ENCODE measurements around the gene GNAT3. TPM values are rescaled to one million over a fixed set of nuclear protein-coding genes. Genes with fewer than 3 reads are reported as not detected.

The GNAT3 gene
- total and polyA plus RNA-seq, 4 donors = not detected

DNA sequence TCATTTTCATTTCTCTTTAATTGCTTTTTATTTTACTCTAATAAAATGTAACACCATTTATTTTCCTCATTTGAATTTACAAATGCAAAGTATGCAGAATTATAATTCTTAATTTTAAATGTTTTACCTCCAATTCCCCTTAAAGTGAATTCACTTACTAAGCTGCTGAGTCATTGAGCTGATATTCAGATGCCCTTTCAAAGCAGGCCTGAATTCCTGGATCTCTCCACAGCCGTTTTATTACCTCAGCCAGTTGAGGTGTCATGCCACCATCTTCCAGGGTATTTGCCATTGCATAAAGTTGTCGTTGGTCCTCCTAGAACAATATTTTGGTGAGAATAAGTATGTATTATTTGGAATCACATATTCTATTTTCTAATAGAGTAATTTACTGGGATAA, 33.2 kb downstream of the GNAT3 start (continued):
- TF ChIP-seq ZBTB33 (IDR thresholded peaks at IDR 0.05) (no peak), FOXA1 (IDR thresholded peaks at IDR 0.05) (no peak), RXRA (IDR thresholded peaks at IDR 0.05) (no peak), NR2F2 (IDR thresholded peaks at IDR 0.05) (no peak)

GRCh38 chr7:80476035-80476434, 35.8 kb downstream of the GNAT3 start:
- no peaks in the 10 kb centered on the region for H3K9me3 ChIP-seq (ENCODE audit: control insufficient read depth in 4 of 4, low read length in 3 of 4)
- H3K9ac ChIP-seq (ENCODE audit: low read depth in 1 of 2, low read length in 2 of 2) = no peak overlapping the region
- H3K4me1 ChIP-seq (ENCODE audit: control insufficient read depth in 4 of 4, insufficient read depth in 4 of 4, low read length in 3 of 4) = peaks cover 0 to 4% (median 3%) of the 10 kb centered on the region in 4 donors
- H3K4me3 ChIP-seq (ENCODE audit: low read depth in 1 of 3, low read length in 3 of 3) = no peak overlapping the region
- TF ChIP-seq CTCF (IDR thresholded peaks at IDR 0.05; ENCODE audit: low read depth, low read length, missing input control) (no peak), REST (IDR thresholded peaks at IDR 0.05) (no peak), RXRA (IDR thresholded peaks at IDR 0.05) (no peak), HNF4G (IDR thresholded peaks at IDR 0.05) (no peak), GABPA (IDR thresholded peaks at IDR 0.05 in 1 of 2, conservative IDR thresholded peaks at IDR 0.05 in 1 of 2) (no peak), HNF4A (conservative IDR thresholded peaks at IDR 0.05) (no peak), JUND (IDR thresholded peaks at IDR 0.05) (no peak), FOXA1 (IDR thresholded peaks at IDR 0.05) (no peak), YY1 (IDR thresholded peaks at IDR 0.05) (no peak), RAD21 (IDR thresholded peaks at IDR 0.05) (no peak), ZBTB33 (IDR thresholded peaks at IDR 0.05) (no peak), TAF1 (conservative IDR thresholded peaks at IDR 0.05) (no peak), SP1 (IDR thresholded peaks at IDR 0.05) (no peak), FOXA2 (IDR thresholded peaks at IDR 0.05) (no peak), EGR1 (IDR thresholded peaks at IDR 0.05; ENCODE audit: low read depth in 2 of 2) (no peak), NR2F2 (IDR thresholded peaks at IDR 0.05) (no peak)
- TF ChIP-seq, protein P1, sequence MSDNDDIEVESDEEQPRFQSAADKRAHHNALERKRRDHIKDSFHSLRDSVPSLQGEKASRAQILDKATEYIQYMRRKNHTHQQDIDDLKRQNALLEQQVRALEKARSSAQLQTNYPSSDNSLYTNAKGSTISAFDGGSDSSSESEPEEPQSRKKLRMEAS (IDR thresholded peaks at IDR 0.05) = no peak
- TF ChIP-seq, protein P2, sequence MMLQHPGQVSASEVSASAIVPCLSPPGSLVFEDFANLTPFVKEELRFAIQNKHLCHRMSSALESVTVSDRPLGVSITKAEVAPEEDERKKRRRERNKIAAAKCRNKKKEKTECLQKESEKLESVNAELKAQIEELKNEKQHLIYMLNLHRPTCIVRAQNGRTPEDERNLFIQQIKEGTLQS (IDR thresholded peaks at IDR 0.05) = no peak
- no peaks in the 10 kb centered on the region for H3K27me3 ChIP-seq (ENCODE audit: control insufficient read depth in 4 of 4, insufficient read depth in 4 of 4, low read length in 3 of 4)
- no peak overlapping the region for H3K27ac ChIP-seq (ENCODE audit: low read depth in 1 of 2, low read length in 2 of 2)
- WGBS = 97% methylated on average over 1 of the region's 1 CpG
- DNase-seq (ENCODE audit: low spot score) = no peak
- no peaks in the 10 kb centered on the region for H3K36me3 ChIP-seq (ENCODE audit: control insufficient read depth in 4 of 4, insufficient read depth in 3 of 4, low read depth in 1 of 4, low read length in 3 of 4)

Measured in liver (tissue), 9 donors.